Neural cell (in vitro differentiated cells): ENCODE data around the gene ADRA1B. TPM values are rescaled to one million over a fixed set of nuclear protein-coding genes. Genes with fewer than 3 reads are reported as not detected.

Experiments used
- H2AFZ ChIP-seq: fragments of 200-600, 300-800 bp; sonication (generic), shearing (Covaris generic); 2 replicates; pipeline ENCODE4 v1.6.0; 2014; ENCODE audit warnings: low read depth, mild to moderate bottlenecking, antibody characterized with exemption, low read length, moderate library complexity
- H3F3A ChIP-seq: fragments of 200-600 bp; shearing (Covaris generic); 2 replicates; pipeline ENCODE4 v1.6.1; 2016; ENCODE audit warnings: mild to moderate bottlenecking, moderate library complexity, mixed read lengths, antibody characterized with exemption, low read length; ENCODE audit not compliant: insufficient read depth, poor library complexity, severe bottlenecking
- H3K27ac ChIP-seq: fragments of 200-600, 300-800 bp; sonication (generic), shearing (Covaris generic); 2 replicates; pipeline ENCODE4 v1.5.1; 2014; ENCODE audit warnings: mild to moderate bottlenecking, low read length, moderate library complexity
- H3K27me3 ChIP-seq: fragments of 300-800, 200-600 bp; sonication (generic), shearing (Covaris generic); 2 replicates; pipeline ENCODE4 v1.6.0; 2014; ENCODE audit warnings: mild to moderate bottlenecking, low read depth, low read length, moderate library complexity; ENCODE audit not compliant: insufficient read depth
- H3K36me3 ChIP-seq: fragments of 300-800, 200-600 bp; sonication (generic), shearing (Covaris generic); 2 replicates; pipeline ENCODE4 v1.5.1; 2014; ENCODE audit warnings: mild to moderate bottlenecking, antibody characterized with exemption, low read length, moderate library complexity; ENCODE audit not compliant: insufficient read depth
- H3K4me2 ChIP-seq: fragments of 300-800, 200-600 bp; sonication (generic), shearing (Covaris generic); 2 replicates; pipeline ENCODE4 v1.6.0; 2014; ENCODE audit warnings: mild to moderate bottlenecking, low read length
- H3K4me3 ChIP-seq: fragments of 300-800, 200-600 bp; sonication (generic), shearing (Covaris generic); 2 replicates; pipeline ENCODE4 v1.5.1; 2014; ENCODE audit warnings: mild to moderate bottlenecking, low read length, moderate library complexity
- H3K79me2 ChIP-seq: fragments of 200-600 bp; shearing (Covaris generic); replicated peaks from 2 replicates; pipeline ENCODE4 v1.6.0; 2014; ENCODE audit warnings: mild to moderate bottlenecking, low read length, moderate library complexity; ENCODE audit not compliant: insufficient read depth
- H3K9ac ChIP-seq: fragments of 300-800, 200-600 bp; sonication (generic), shearing (Covaris generic); 2 replicates; pipeline ENCODE4 v1.6.1; 2016; ENCODE audit warnings: mild to moderate bottlenecking, low read length, mixed read lengths
- H3K9me2 ChIP-seq: fragments of 200-600 bp; shearing (Covaris generic); 2 replicates; pipeline ENCODE4 v1.6.1; 2016; ENCODE audit warnings: mild to moderate bottlenecking, low read length, mixed read lengths; ENCODE audit not compliant: insufficient read depth
- H3K9me3 ChIP-seq: fragments of 200-600, 300-800 bp; sonication (generic), shearing (Covaris generic); 2 replicates; pipeline ENCODE4 v1.6.1; 2016; ENCODE audit warnings: mild to moderate bottlenecking, mixed run types, low read length, moderate library complexity, mixed read lengths
- H4K20me1 ChIP-seq: fragments of 200-600 bp; shearing (Covaris generic); 2 replicates; pipeline ENCODE4 v1.6.1; 2016; ENCODE audit warnings: mild to moderate bottlenecking, mixed run types; ENCODE audit not compliant: insufficient read depth
- EP300 ChIP-seq: fragments of 450-650 bp; conservative IDR thresholded peaks from 2 replicates; pipeline ENCODE4 v1.6.1; 2014; ENCODE audit warnings: antibody characterized with exemption, mild to moderate bottlenecking, moderate library complexity; ENCODE audit not compliant: poor library complexity, severe bottlenecking
- EZH2 ChIP-seq: fragments of 200-600, 300-800 bp; shearing (Covaris generic), sonication (generic); IDR thresholded peaks from 2 replicates; pipeline ENCODE4 v1.6.1; 2014; ENCODE audit warnings: antibody characterized with exemption, low read length, borderline replicate concordance, mild to moderate bottlenecking; ENCODE audit not compliant: insufficient read depth, poor library complexity, severe bottlenecking
- MXI1 ChIP-seq: fragments of 450-650 bp; conservative IDR thresholded peaks from 2 replicates; pipeline ENCODE4 v1.6.1; 2014; ENCODE audit warnings: antibody characterized with exemption, mild to moderate bottlenecking; ENCODE audit not compliant: poor library complexity, severe bottlenecking
- POLR2AphosphoS5 ChIP-seq: IDR thresholded peaks from 2 replicates; pipeline ENCODE4 v1.6.1; 2012
- RAD21 ChIP-seq: fragments of 450-650 bp; conservative IDR thresholded peaks from 2 replicates; pipeline ENCODE4 v1.6.1; 2014; ENCODE audit warnings: antibody characterized with exemption, mild to moderate bottlenecking, moderate library complexity
- REST ChIP-seq: IDR thresholded peaks from 2 replicates; pipeline ENCODE4 v1.6.1; 2012; ENCODE audit warnings: borderline replicate concordance
- SMC3 ChIP-seq: fragments of 450-650 bp; conservative IDR thresholded peaks from 2 replicates; pipeline ENCODE4 v1.6.1; 2014; ENCODE audit warnings: antibody characterized with exemption, mild to moderate bottlenecking, moderate library complexity; ENCODE audit not compliant: poor library complexity
- TAF1 ChIP-seq: IDR thresholded peaks from 2 replicates; pipeline ENCODE4 v1.6.1; 2012; ENCODE audit warnings: low read depth
- polyA plus RNA-seq: library from polyadenylated mRNA; depleted of rRNA; stranded (reverse); fragments of >200 nt; gene quantifications from 2 replicates; pipeline ENCODE4 v1.2.3, GENCODE V29; 2014
- TF ChIP-seq, protein P1 (sequence below): fragments of 450-650 bp; IDR thresholded peaks from 2 replicates; pipeline ENCODE4 v1.5.1; 2014; ENCODE audit warnings: antibody characterized with exemption, mild to moderate bottlenecking, moderate library complexity; ENCODE audit not compliant: poor library complexity, severe bottlenecking

Gene ADRA1B
- polyA plus RNA-seq, 1 donor from 2014 or later = 1.1 TPM

- H3K36me3 ChIP-seq = no peaks in the 10 kb centered on the region
- no peak overlapping the region for H2AFZ ChIP-seq
- peaks cover 6% of the 10 kb centered on the region for H3K79me2 ChIP-seq
- H3F3A ChIP-seq = no peaks in the 10 kb centered on the region
- H3K27ac ChIP-seq = no peak overlapping the region
- TF ChIP-seq, protein P1, sequence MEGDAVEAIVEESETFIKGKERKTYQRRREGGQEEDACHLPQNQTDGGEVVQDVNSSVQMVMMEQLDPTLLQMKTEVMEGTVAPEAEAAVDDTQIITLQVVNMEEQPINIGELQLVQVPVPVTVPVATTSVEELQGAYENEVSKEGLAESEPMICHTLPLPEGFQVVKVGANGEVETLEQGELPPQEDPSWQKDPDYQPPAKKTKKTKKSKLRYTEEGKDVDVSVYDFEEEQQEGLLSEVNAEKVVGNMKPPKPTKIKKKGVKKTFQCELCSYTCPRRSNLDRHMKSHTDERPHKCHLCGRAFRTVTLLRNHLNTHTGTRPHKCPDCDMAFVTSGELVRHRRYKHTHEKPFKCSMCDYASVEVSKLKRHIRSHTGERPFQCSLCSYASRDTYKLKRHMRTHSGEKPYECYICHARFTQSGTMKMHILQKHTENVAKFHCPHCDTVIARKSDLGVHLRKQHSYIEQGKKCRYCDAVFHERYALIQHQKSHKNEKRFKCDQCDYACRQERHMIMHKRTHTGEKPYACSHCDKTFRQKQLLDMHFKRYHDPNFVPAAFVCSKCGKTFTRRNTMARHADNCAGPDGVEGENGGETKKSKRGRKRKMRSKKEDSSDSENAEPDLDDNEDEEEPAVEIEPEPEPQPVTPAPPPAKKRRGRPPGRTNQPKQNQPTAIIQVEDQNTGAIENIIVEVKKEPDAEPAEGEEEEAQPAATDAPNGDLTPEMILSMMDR = no peak
- TF ChIP-seq EZH2 (no peak), REST (no peak), RAD21 (no peak), POLR2AphosphoS5 (no peak), SMC3 (no peak), MXI1 (no peak), TAF1 (no peak), EP300 (no peak)
- H3K9me3 ChIP-seq = no peaks in the 10 kb centered on the region
- H3K27me3 ChIP-seq = no peaks in the 10 kb centered on the region
- no peak overlapping the region for H3K4me3 ChIP-seq
- H3K9ac ChIP-seq = no peak overlapping the region
- H3K4me2 ChIP-seq = no peak overlapping the region
- no peaks in the 10 kb centered on the region for H3K9me2 ChIP-seq
- H4K20me1 ChIP-seq = no peaks in the 10 kb centered on the region
Observed at GRCh38 chr5:160020266-160020770, 104.0 kb downstream of the ADRA1B start.

GRCh38 chr5:160020964-160021363 lies 104.7 kb downstream of the ADRA1B start:
- Histone ChIP-seq H4K20me1 (no peaks in the 10 kb centered on the region), H3K79me2 (peaks cover 6% of the 10 kb centered on the region), H2AFZ (no peak overlapping the region), H3K36me3 (peaks cover 4% of the 10 kb centered on the region), H3K4me3 (no peak overlapping the region), H3K9ac (no peak overlapping the region), H3K9me3 (no peaks in the 10 kb centered on the region), H3K9me2 (no peaks in the 10 kb centered on the region), H3K27ac (no peak overlapping the region), H3F3A (no peaks in the 10 kb centered on the region), H3K4me2 (no peak overlapping the region), H3K27me3 (no peaks in the 10 kb centered on the region)
- TF ChIP-seq POLR2AphosphoS5 (no peak), SMC3 (no peak), REST (no peak)
